Uterus (tissue), 4 donors: Measurements from ENCODE around the gene POLD3. TPM values are rescaled to one million over a fixed set of nuclear protein-coding genes. Genes with fewer than 3 reads are reported as not detected.
A peak's percentile ranks its signal among the peaks of the same experiment; 100 is the strongest.
"Not testable (repeated sequence)": the region's sequence is repeated elsewhere in the genome, so short reads cannot be mapped to it uniquely, and the experiment has no call there.

Source experiments
- DNase-seq, 2 donors: peaks; one replicate each; pipeline ENCODE4 v3.0.0-alpha.2; 2019 to 2020
- H3K27ac ChIP-seq, 2 donors: fragments of 200-600 bp; sonication (generic); 1 replicate in 1 of 2; 2 replicates in 1 of 2; pipeline ENCODE4 v1.5.1; 2016 to 2018
- H3K27me3 ChIP-seq, 2 donors: fragments of 200-600 bp; sonication (generic); one replicate each; pipeline ENCODE4 v1.5.1; 2018 to 2019; ENCODE audit warnings: control low read depth in 1 of 2
- H3K36me3 ChIP-seq, 2 donors: fragments of 200-600 bp; sonication (generic); one replicate each; pipeline ENCODE4 v1.5.1; 2019; ENCODE audit warnings: control low read depth in 1 of 2
- H3K4me1 ChIP-seq, 2 donors: fragments of 200-600 bp; sonication (generic); one replicate each; pipeline ENCODE4 v1.5.1; 2018 to 2019; ENCODE audit warnings: control low read depth in 1 of 2
- H3K4me3 ChIP-seq, 2 donors: fragments of 200-600 bp; sonication (generic); 1 replicate in 1 of 2; 2 replicates in 1 of 2; pipeline ENCODE4 v1.5.1; 2018 to 2019; ENCODE audit warnings: mild to moderate bottlenecking in 1 of 2
- H3K9me3 ChIP-seq, 2 donors: fragments of 200-600 bp; sonication (generic); one replicate each; pipeline ENCODE4 v1.5.1; 2019; ENCODE audit warnings: control low read depth in 1 of 2
- POLR2A ChIP-seq, 2 donors: fragments of 450-650 bp; IDR thresholded peaks; one replicate each; pipeline ENCODE4 v1.6.1; 2016; ENCODE audit warnings: antibody characterized with exemption in 2 of 2, mild to moderate bottlenecking in 1 of 2, moderate library complexity in 1 of 2
- intact Hi-C: fragments of 100-400 bp; cut with DNase I; formaldehyde crosslinking; loops from one replicate; pipeline ENCODE4 v1.15.1; 2023; ENCODE audit warnings: low total_unique reads
- total RNA-seq, 4 donors: library from RNA; depleted of rRNA in 3 of 4; stranded (reverse); fragments of >200 nt in 3 of 4; gene quantifications; one replicate each; pipeline versions ENCODE4 v1.1.0 to v1.2.4, GENCODE V29; 2014 to 2023
- TF ChIP-seq, protein P1 (sequence below), 4 experiments: fragments of 200-600 bp in 2 of 4; fragments of 450-650 bp in 2 of 4; sonication (generic) in 2 of 4; IDR thresholded peaks; one replicate each; pipeline ENCODE4 v1.5.1; 2016 to 2019; ENCODE audit warnings: antibody characterized with exemption in 4 of 4, mild to moderate bottlenecking in 2 of 4, moderate library complexity in 1 of 4
- donor health status: DM: yes; HTN: yes; CAD: no.

The POLD3 gene
- total RNA-seq, 4 donors from 2014 or later, result 10.3 to 32.1 (median 21.3) TPM

DNA sequence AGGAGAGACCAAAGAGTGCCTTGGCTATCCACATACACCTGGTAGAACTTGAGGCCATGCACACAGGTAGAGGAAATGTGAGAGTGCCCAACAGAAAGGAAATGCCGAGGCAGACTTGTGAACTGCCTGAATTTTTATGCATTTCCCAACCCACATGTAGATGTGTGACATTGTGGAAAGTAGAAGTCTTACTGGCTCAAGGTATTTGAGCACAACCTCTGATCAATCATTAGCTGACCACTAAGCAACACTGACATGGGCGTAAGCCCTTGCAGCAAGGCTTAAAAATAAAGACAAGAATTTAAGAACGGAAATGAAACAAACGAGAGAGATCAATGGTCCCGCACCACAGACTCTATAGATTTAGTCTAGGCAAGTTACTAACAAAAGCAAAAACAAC is 62.6 kb downstream of the POLD3 start:
- H3K4me3 ChIP-seq, result no peak overlapping the region
- no peaks in the 10 kb centered on the region for H3K4me1 ChIP-seq
- no peaks in the 10 kb centered on the region for H3K27me3 ChIP-seq
- TF ChIP-seq, protein P1, sequence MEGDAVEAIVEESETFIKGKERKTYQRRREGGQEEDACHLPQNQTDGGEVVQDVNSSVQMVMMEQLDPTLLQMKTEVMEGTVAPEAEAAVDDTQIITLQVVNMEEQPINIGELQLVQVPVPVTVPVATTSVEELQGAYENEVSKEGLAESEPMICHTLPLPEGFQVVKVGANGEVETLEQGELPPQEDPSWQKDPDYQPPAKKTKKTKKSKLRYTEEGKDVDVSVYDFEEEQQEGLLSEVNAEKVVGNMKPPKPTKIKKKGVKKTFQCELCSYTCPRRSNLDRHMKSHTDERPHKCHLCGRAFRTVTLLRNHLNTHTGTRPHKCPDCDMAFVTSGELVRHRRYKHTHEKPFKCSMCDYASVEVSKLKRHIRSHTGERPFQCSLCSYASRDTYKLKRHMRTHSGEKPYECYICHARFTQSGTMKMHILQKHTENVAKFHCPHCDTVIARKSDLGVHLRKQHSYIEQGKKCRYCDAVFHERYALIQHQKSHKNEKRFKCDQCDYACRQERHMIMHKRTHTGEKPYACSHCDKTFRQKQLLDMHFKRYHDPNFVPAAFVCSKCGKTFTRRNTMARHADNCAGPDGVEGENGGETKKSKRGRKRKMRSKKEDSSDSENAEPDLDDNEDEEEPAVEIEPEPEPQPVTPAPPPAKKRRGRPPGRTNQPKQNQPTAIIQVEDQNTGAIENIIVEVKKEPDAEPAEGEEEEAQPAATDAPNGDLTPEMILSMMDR (IDR thresholded peaks at IDR 0.05), result no peak
- no peak for TF ChIP-seq POLR2A (IDR thresholded peaks at IDR 0.05)
- H3K9me3 ChIP-seq, result no peaks in the 10 kb centered on the region
- peak overlapping the region; percentile 71 to 72 for H3K27ac ChIP-seq
- intact Hi-C loops, result no loop called here
- no peaks in the 10 kb centered on the region for H3K36me3 ChIP-seq
- DNase-seq, result no peak

DNA sequence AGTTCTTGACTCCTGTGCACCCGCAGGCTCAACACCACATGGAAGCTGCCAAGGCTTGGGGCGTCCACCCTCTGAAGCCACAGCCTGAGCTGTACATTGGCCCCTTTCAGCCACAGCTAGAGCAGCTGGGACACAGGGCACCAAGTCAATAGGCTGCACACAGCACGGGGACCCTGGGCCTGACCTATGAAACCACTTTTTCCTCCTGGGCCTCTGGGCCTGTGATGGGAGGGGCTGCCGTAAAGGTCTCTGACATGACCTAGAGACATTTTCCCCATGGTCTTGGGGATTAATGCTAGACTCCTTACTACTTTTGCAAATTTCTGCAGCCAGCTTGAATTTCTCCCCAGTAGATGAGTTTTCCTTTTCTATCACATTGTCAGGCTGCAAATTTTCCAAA is 66.7 kb downstream of the POLD3 start:
- H3K27me3 ChIP-seq, H3K27ac ChIP-seq, H3K9me3 ChIP-seq, H3K4me3 ChIP-seq, H3K36me3 ChIP-seq, intact Hi-C loops, H3K4me1 ChIP-seq, DNase-seq: not testable (repeated sequence)

DNA sequence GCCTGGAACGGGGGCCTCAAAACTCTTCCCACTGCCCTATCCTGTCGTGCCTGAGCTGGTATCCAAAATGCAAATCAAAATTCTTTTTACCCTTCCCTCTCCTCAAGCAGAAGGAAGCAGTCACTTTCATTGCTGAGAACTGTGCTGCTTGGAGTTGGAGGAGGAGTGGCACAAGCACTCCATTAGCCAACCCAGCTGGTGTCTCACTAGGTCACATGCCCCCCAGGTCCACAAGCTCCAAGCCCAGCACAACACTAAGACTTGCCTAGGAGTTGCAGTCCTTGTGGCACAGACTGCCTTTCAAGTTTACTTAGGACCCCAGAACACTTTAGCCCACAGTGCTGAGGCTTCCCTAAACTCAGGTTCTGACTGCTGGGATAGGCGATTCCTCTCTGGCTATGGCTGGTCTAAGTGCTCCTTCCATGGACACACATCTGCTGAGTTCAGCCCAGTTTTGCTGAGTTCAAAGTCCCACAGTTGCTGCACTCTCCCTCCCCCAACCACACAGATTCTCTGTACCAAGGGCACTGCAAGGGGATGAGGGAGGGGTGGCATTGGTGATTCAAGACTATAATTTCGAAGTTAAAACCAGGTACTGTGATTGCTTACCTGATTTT is 70.2 kb downstream of the POLD3 start:
- no peaks in the 10 kb centered on the region for H3K36me3 ChIP-seq
- no peaks in the 10 kb centered on the region for H3K9me3 ChIP-seq
- TF ChIP-seq, protein P1 (IDR thresholded peaks at IDR 0.05), result no peak
- no peak for TF ChIP-seq POLR2A (IDR thresholded peaks at IDR 0.05)
- H3K27me3 ChIP-seq, result no peaks in the 10 kb centered on the region
- no peaks in the 10 kb centered on the region for H3K4me1 ChIP-seq
- H3K4me3 ChIP-seq, result no peak overlapping the region
- H3K27ac ChIP-seq, result no peak overlapping the region
- intact Hi-C loops, result no loop called here
- no peak for DNase-seq

DNA sequence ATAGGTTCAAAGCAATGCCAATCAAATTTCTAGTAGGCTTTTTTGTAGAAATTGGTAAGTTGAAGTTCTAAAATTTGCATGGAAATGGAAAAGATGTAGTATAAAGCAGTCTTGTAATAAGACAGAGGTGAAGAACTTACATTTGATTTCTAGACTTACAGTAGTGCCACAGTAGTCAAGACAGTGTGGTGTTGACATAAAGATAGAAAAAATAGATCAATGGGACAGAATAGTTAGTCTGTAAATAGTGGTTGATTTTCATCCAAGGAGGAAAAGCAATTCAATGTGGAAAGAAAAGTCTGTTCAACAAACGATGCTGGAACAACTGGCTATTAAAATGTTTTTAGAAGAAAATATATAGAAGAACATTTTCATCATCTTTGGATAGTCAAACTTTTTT is 70.9 kb downstream of the POLD3 start:
- Histone ChIP-seq H3K27me3 (no peaks in the 10 kb centered on the region), H3K36me3 (no peaks in the 10 kb centered on the region), H3K4me3 (no peak overlapping the region), H3K9me3 (no peaks in the 10 kb centered on the region), H3K4me1 (no peaks in the 10 kb centered on the region), H3K27ac (no peak overlapping the region)
- no peak for DNase-seq
- intact Hi-C loops, result no loop called here
- TF ChIP-seq POLR2A (IDR thresholded peaks at IDR 0.05), result no peak
- TF ChIP-seq, protein P1 (IDR thresholded peaks at IDR 0.05), result no peak

DNA sequence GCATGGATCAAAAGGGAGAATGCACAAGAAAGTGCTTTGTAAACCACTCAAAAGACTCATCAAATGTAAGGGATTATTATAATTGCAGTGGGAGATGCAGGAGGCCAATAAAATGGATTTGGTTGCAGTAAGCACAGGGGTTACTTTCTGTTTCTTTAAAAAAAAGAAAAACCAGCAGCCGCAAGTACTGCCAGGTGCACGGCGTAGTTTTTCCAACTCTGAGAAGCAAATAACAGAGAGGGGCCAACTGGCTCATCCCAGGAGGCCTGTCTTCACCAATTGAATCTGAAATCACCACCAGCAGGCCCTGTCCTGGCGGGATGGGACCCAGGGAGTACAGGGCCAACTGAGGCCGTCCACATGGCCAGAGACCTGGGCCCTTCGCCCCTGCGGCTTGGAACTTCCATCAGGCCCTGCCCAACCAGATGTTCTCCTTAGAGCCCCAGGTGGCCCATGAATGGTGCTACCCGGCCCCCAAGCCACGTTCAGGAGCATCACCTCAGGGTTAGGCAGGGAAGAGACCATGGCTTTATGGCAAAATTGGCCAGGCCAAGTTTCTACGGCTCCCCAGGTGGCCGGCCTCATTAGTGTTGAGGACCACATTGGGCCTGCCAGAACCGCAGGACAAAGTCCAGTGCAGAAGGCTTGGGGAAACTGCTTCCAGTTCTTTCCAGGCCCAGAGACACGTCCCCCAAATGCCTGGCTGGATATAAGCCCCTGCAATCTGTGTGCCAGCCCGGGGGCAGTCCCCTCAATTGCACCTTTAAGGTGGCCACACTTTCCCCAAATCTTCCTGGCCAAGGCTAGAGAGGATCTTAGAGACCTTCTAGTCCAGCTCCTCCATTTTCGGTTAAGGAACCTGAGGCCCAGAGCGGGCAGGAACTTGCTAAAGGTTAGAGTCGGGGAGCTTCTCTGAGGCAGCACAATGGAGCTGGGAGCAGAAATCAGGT is 77.1 kb downstream of the POLD3 start:
- Histone ChIP-seq H3K36me3 (no peaks in the 10 kb centered on the region), H3K4me3 (no peak overlapping the region), H3K27me3 (no peaks in the 10 kb centered on the region), H3K27ac (peak overlapping the region; percentile 37 to 58), H3K4me1 (peaks cover 5 to 7% of the 10 kb centered on the region in 2 donors), H3K9me3 (no peaks in the 10 kb centered on the region)
- no peak for TF ChIP-seq POLR2A (IDR thresholded peaks at IDR 0.05)
- TF ChIP-seq, protein P1 (IDR thresholded peaks at IDR 0.05), result no peak
- DNase-seq, result no peak
- intact Hi-C loops, result no loop called here
